ENCODE results near the gene ARRDC3. TPM values are rescaled to one million over a fixed set of nuclear protein-coding genes. Genes with fewer than 3 reads are reported as not detected.
A peak's percentile ranks its signal among the peaks of the same experiment; 100 is the strongest.

Gene ARRDC3
- 22.2 and 25.1 TPM in 2 replicates for total RNA-seq (2014; rRNA removed; shearing (Covaris generic))

- Histone ChIP-seq H3K4me1 (replicated peaks) (peaks cover 12% of the 10 kb centered on the region), H3K4me3 (peak within 1 kb of the TSS; percentile 56), H3K27me3 (replicated peaks) (no peaks in the 10 kb centered on the region), H3K36me3 (peaks cover 8% of the 10 kb centered on the region), H3K27ac (peak within 1 kb of the TSS; percentile 98), H3K9me3 (replicated peaks) (no peaks in the 10 kb centered on the region)
- peak; percentile 96 for DNase-seq (ENCODE audit: low read depth in 1 of 2, low spot score in 2 of 2)
Observed at GRCh38 chr5:91383027-91383955, at the start of gene ARRDC3. Gene ARRDC3 (minus strand): TSS chr5:91383317. CDS start chr5:91383092, 225 bp downstream.

GRCh38 chr5:91430949-91431348 lies 47.8 kb upstream of the ARRDC3 start:
- Histone ChIP-seq H3K27me3 (replicated peaks) (no peaks in the 10 kb centered on the region), H3K36me3 (no peaks in the 10 kb centered on the region), H3K27ac (no peak overlapping the region), H3K4me1 (replicated peaks) (no peaks in the 10 kb centered on the region), H3K4me3 (no peak overlapping the region), H3K9me3 (replicated peaks) (no peaks in the 10 kb centered on the region)
- no peak for DNase-seq (ENCODE audit: low read depth in 1 of 2, low spot score in 2 of 2)

GRCh38 chr5:91424638-91425436 lies 41.7 kb upstream of the ARRDC3 start:
- 0 out of 2 replicates have a peak, but pooled peaks cover 4% of the 10 kb centered on the region for H3K36me3 ChIP-seq

GRCh38 chr5:91423871-91424270 lies 40.8 kb upstream of the ARRDC3 start:
- no peak for DNase-seq (ENCODE audit: low read depth in 1 of 2, low spot score in 2 of 2)

More at GRCh38 chr5:91424638-91425436, 41.7 kb upstream of the ARRDC3 start:
- no peak for DNase-seq (ENCODE audit: low read depth in 1 of 2, low spot score in 2 of 2)
- no peak overlapping the region for H3K4me3 ChIP-seq
- no peaks in the 10 kb centered on the region for H3K4me1 ChIP-seq (replicated peaks)
- no peaks in the 10 kb centered on the region for H3K9me3 ChIP-seq (replicated peaks)
- H3K27me3 ChIP-seq (replicated peaks): no peaks in the 10 kb centered on the region
- no peak overlapping the region for H3K27ac ChIP-seq

GRCh38 chr5:91420879-91421278 lies 37.8 kb upstream of the ARRDC3 start:
- Histone ChIP-seq H3K27ac (no peak overlapping the region), H3K9me3 (replicated peaks) (no peaks in the 10 kb centered on the region), H3K36me3 (0 out of 2 replicates have a peak, but pooled peaks cover 4% of the 10 kb centered on the region), H3K4me1 (replicated peaks) (peaks cover 9% of the 10 kb centered on the region), H3K27me3 (replicated peaks) (no peaks in the 10 kb centered on the region; the same call in 1 of the 2 replicates), H3K4me3 (no peak overlapping the region)
- no peak for DNase-seq (ENCODE audit: low read depth in 1 of 2, low spot score in 2 of 2)

More at GRCh38 chr5:91423871-91424270, 40.8 kb upstream of the ARRDC3 start:
- Histone ChIP-seq H3K4me1 (replicated peaks) (no peaks in the 10 kb centered on the region), H3K9me3 (replicated peaks) (no peaks in the 10 kb centered on the region), H3K4me3 (no peak overlapping the region), H3K27ac (no peak overlapping the region), H3K36me3 (0 out of 2 replicates have a peak, but pooled peaks cover 4% of the 10 kb centered on the region), H3K27me3 (replicated peaks) (no peaks in the 10 kb centered on the region; the same call in 1 of the 2 replicates)

- H3K4me3 ChIP-seq: no peak overlapping the region
Observed at GRCh38 chr5:91419571-91420537, 36.7 kb upstream of the ARRDC3 start.

GRCh38 chr5:91419136-91419535 lies 36.0 kb upstream of the ARRDC3 start:
- Histone ChIP-seq H3K4me3 (no peak overlapping the region), H3K27ac (no peak overlapping the region), H3K27me3 (replicated peaks) (no peaks in the 10 kb centered on the region; the same call in 1 of the 2 replicates), H3K4me1 (replicated peaks) (peaks cover 9% of the 10 kb centered on the region), H3K36me3 (0 out of 2 replicates have a peak, but pooled peaks cover 4% of the 10 kb centered on the region), H3K9me3 (replicated peaks) (no peaks in the 10 kb centered on the region)
- no peak for DNase-seq (ENCODE audit: low read depth in 1 of 2, low spot score in 2 of 2)

More at GRCh38 chr5:91419571-91420537, 36.7 kb upstream of the ARRDC3 start:
- peak; percentile 31 to 49 for DNase-seq (ENCODE audit: low read depth in 1 of 2, low spot score in 2 of 2)
- Histone ChIP-seq H3K27me3 (replicated peaks) (no peaks in the 10 kb centered on the region; the same call in 1 of the 2 replicates), H3K36me3 (0 out of 2 replicates have a peak, but pooled peaks cover 4% of the 10 kb centered on the region), H3K4me1 (replicated peaks) (peaks cover 9% of the 10 kb centered on the region), H3K9me3 (replicated peaks) (no peaks in the 10 kb centered on the region), H3K27ac (no peak overlapping the region)

- Histone ChIP-seq H3K4me1 (replicated peaks) (peaks cover 9% of the 10 kb centered on the region), H3K9me3 (replicated peaks) (no peaks in the 10 kb centered on the region), H3K36me3 (0 out of 2 replicates have a peak, but pooled peaks cover 4% of the 10 kb centered on the region), H3K4me3 (no peak overlapping the region), H3K27ac (no peak overlapping the region), H3K27me3 (replicated peaks) (no peaks in the 10 kb centered on the region; the same call in 1 of the 2 replicates)
- DNase-seq (ENCODE audit: low read depth in 1 of 2, low spot score in 2 of 2): no peak
Observed at GRCh38 chr5:91418158-91418557, 35.0 kb upstream of the ARRDC3 start.

GRCh38 chr5:91417219-91417618 lies 34.1 kb upstream of the ARRDC3 start:
- Histone ChIP-seq H3K27ac (no peak overlapping the region), H3K4me3 (no peak overlapping the region), H3K9me3 (replicated peaks) (no peaks in the 10 kb centered on the region), H3K27me3 (replicated peaks) (no peaks in the 10 kb centered on the region; the same call in 1 of the 2 replicates), H3K4me1 (replicated peaks) (peaks cover 9% of the 10 kb centered on the region), H3K36me3 (0 out of 2 replicates have a peak, but pooled peaks cover 4% of the 10 kb centered on the region)
- peak in 1 of 2 experiments; percentile 16 for DNase-seq (ENCODE audit: low read depth in 1 of 2, low spot score in 2 of 2)

GRCh38 chr5:91416491-91416890 lies 33.4 kb upstream of the ARRDC3 start:
- no peak for DNase-seq (ENCODE audit: low read depth in 1 of 2, low spot score in 2 of 2)
- no peak overlapping the region for H3K27ac ChIP-seq
- H3K4me3 ChIP-seq: no peak overlapping the region
- H3K27me3 ChIP-seq (replicated peaks): no peaks in the 10 kb centered on the region; the same call in 1 of the 2 replicates
- H3K36me3 ChIP-seq: 0 out of 2 replicates have a peak, but pooled peaks cover 4% of the 10 kb centered on the region
- peaks cover 9% of the 10 kb centered on the region for H3K4me1 ChIP-seq (replicated peaks)
- H3K9me3 ChIP-seq (replicated peaks): no peaks in the 10 kb centered on the region

GRCh38 chr5:91409304-91409703 lies 26.2 kb upstream of the ARRDC3 start:
- no peaks in the 10 kb centered on the region for H3K4me1 ChIP-seq (replicated peaks)
- DNase-seq (ENCODE audit: low read depth in 1 of 2, low spot score in 2 of 2): no peak
- H3K36me3 ChIP-seq: no peaks in the 10 kb centered on the region
- H3K9me3 ChIP-seq (replicated peaks): no peaks in the 10 kb centered on the region
- no peak overlapping the region for H3K4me3 ChIP-seq
- no peaks in the 10 kb centered on the region for H3K27me3 ChIP-seq (replicated peaks)
- H3K27ac ChIP-seq: no peak overlapping the region

GRCh38 chr5:91408710-91409109 lies 25.6 kb upstream of the ARRDC3 start:
- no peak overlapping the region for H3K27ac ChIP-seq

More at GRCh38 chr5:91408710-91409109, 25.6 kb upstream of the ARRDC3 start:
- Histone ChIP-seq H3K27me3 (replicated peaks) (no peaks in the 10 kb centered on the region), H3K4me3 (no peak overlapping the region), H3K36me3 (no peaks in the 10 kb centered on the region), H3K9me3 (replicated peaks) (no peaks in the 10 kb centered on the region), H3K4me1 (replicated peaks) (no peaks in the 10 kb centered on the region)
- no peak for DNase-seq (ENCODE audit: low read depth in 1 of 2, low spot score in 2 of 2)
